OCI-LY7 (cell line): ENCODE results near the gene FLNB. TPM values are rescaled to one million over a fixed set of nuclear protein-coding genes. Genes with fewer than 3 reads are reported as not detected.
"Not testable (repeated sequence)": the region's sequence is repeated elsewhere in the genome, so short reads cannot be mapped to it uniquely, and the experiment has no call there.

Source experiments
- BruUV-seq: library from RNA; stranded (reverse); fragments of 400-500 nt; replicated peaks from 2 replicates; lab custom pipeline; 2021; lab: Mats Ljungman, UMichigan
- CTCF ChIA-PET: fragments of 300-600 bp; sonication (Branson Sonifier 250); formaldehyde crosslinking; loops from one replicate; lab custom pipeline; 2022; ENCODE audit warnings: antibody characterized with exemption; ENCODE audit not compliant: unreplicated experiment; lab: Charles Lee
- POLR2A ChIA-PET: fragments of 300-600 bp; sonication (Branson Sonifier 250); formaldehyde crosslinking; loops from one replicate; lab custom pipeline; 2022; ENCODE audit warnings: antibody characterized with exemption; lab: Charles Lee
- DNase-seq: peaks from one replicate; pipeline ENCODE4 v3.0.0-alpha.2; 2015; ENCODE audit warnings: low spot score
- H2AFZ ChIP-seq: fragments of 200-600 bp; sonication (generic), shearing (Covaris generic); 2 replicates; pipeline ENCODE4 v1.6.1; 2014; ENCODE audit warnings: mild to moderate bottlenecking, antibody characterized with exemption, low read length, moderate library complexity
- H3K27ac ChIP-seq: fragments of 200-600 bp; sonication (generic); 2 replicates; pipeline ENCODE4 v1.5.1; 2014; ENCODE audit warnings: mixed run types, low read depth, mild to moderate bottlenecking, moderate library complexity, low read length, inconsistent platforms; ENCODE audit not compliant: poor library complexity, severe bottlenecking
- H3K36me3 ChIP-seq: fragments of 200-600 bp; sonication (generic); 2 replicates; pipeline ENCODE4 v1.6.1; 2014; ENCODE audit warnings: mild to moderate bottlenecking, antibody characterized with exemption, low read length, moderate library complexity, mixed read lengths; ENCODE audit not compliant: insufficient read depth
- H3K4me1 ChIP-seq: fragments of 200-600 bp; sonication (generic); 2 replicates; pipeline ENCODE4 v1.5.1; 2014; ENCODE audit warnings: mild to moderate bottlenecking, low read length; ENCODE audit not compliant: insufficient read depth, poor library complexity, severe bottlenecking
- H3K4me2 ChIP-seq: fragments of 200-600 bp; sonication (generic); 2 replicates; pipeline ENCODE4 v1.6.1; 2014; ENCODE audit warnings: mild to moderate bottlenecking, low read length
- H3K4me3 ChIP-seq: fragments of 200-600 bp; sonication (generic); 2 replicates; pipeline ENCODE4 v1.5.1; 2014; ENCODE audit warnings: mild to moderate bottlenecking, low read depth, low read length; ENCODE audit not compliant: poor library complexity, severe bottlenecking
- H3K79me2 ChIP-seq: fragments of 200-600 bp; sonication (generic); 2 replicates; pipeline ENCODE4 v1.6.1; 2016; ENCODE audit warnings: low read depth, mild to moderate bottlenecking, low read length, moderate library complexity, mixed read lengths; ENCODE audit not compliant: insufficient read depth
- H3K9me2 ChIP-seq: fragments of 200-600 bp; sonication (generic); 2 replicates; pipeline ENCODE4 v1.6.1; 2016; ENCODE audit warnings: mild to moderate bottlenecking, low read length, mixed read lengths; ENCODE audit not compliant: insufficient read depth
- H3K9me3 ChIP-seq: fragments of 200-600 bp; sonication (generic); 2 replicates; pipeline ENCODE4 v1.6.1; 2014; ENCODE audit warnings: mild to moderate bottlenecking, mixed run types, low read length, mixed read lengths
- H4K20me1 ChIP-seq: fragments of 200-600 bp; sonication (generic); 2 replicates; pipeline ENCODE4 v1.6.1; 2014; ENCODE audit warnings: mild to moderate bottlenecking, antibody characterized with exemption, low read length, moderate library complexity, mixed read lengths; ENCODE audit not compliant: insufficient read depth
- EZH2phosphoT487 ChIP-seq: fragments of 200-600 bp; sonication (generic); IDR thresholded peaks from 2 replicates; pipeline ENCODE4 v1.6.1; 2018; ENCODE audit warnings: low read depth, borderline replicate concordance, mild to moderate bottlenecking, mixed run types, antibody characterized with exemption, low read length, moderate library complexity, mixed read lengths
- intact Hi-C: fragments of 100-400 bp; cut with micrococcal nuclease; formaldehyde crosslinking; loops from one replicate; pipeline ENCODE4 v1.10.0; 2022; ENCODE audit not compliant: unreplicated experiment
- total RNA-seq, 2 experiments: library from RNA; depleted of rRNA in 1 of 2; stranded (reverse); fragments of >200 nt in 1 of 2; shearing (Covaris generic) in 1 of 2; gene quantifications; 2 replicates each; pipeline ENCODE4 v1.2.3, GENCODE V29; 2014 to 2022
- TF ChIP-seq, protein P1 (sequence below): fragments of 200-600 bp; sonication (generic); conservative IDR thresholded peaks from 2 replicates; pipeline ENCODE4 v1.5.1; 2014; ENCODE audit warnings: mild to moderate bottlenecking, antibody characterized with exemption, low read length, moderate library complexity, mixed read lengths

The FLNB gene
- total RNA-seq, 2 experiments from 2014 or later = 29.9 to 39.1 TPM

DNA sequence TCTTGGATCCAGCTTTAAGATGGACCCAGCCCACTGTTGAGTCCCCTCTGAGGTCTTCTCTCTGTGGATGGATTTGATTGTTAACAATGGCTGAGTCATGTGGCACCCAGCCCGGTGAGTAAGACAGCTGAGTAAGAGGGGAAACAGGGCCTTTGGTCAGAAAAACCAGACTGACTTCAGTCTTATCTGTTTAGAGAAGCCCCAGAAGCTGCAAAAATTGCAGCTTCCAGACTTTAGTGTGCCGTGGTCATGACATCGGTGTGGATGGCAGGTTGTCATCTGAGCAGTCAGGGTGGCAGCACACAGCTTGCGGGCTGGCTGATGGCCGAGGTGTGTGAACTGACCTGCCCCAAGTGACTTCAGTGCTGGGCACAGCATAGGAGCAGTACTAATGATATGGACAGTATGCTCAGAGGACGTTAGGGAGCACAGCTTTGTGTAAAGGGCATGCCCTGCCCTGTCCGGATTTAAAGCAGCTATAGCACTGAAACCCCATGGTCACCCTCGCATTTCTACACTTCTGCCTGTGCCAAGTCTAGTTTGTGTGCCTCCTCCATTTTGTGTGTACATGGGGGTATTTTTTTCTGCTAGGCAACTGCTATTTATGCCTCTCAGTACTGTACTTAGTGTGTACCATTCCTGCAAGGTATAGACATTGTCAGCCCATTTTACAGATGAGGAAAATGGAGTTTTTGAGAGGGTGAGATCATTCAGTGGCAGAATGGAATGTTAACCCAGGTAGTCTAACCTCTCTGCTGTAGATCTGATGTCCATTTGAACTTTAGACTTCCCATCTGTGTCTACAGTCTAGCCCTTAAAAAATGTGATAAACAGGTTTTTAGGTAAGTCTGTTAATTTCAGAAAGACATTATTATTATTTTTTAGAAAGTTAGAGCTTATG, 44.4 kb downstream of the FLNB start:
- ChIA-PET CTCF (no interaction called here), POLR2A (interaction anchor here (0.5 to 1.1 kb wide), 2 partner anchors 30 to 107 kb away, joined by 3 read pairs; no protein-coding TSS in a partner anchor)
- no peaks in the 10 kb centered on the region for H3K79me2 ChIP-seq
- no peak overlapping the region for H3K4me2 ChIP-seq
- no peak overlapping the region for H3K4me3 ChIP-seq
- TF ChIP-seq, protein P1, sequence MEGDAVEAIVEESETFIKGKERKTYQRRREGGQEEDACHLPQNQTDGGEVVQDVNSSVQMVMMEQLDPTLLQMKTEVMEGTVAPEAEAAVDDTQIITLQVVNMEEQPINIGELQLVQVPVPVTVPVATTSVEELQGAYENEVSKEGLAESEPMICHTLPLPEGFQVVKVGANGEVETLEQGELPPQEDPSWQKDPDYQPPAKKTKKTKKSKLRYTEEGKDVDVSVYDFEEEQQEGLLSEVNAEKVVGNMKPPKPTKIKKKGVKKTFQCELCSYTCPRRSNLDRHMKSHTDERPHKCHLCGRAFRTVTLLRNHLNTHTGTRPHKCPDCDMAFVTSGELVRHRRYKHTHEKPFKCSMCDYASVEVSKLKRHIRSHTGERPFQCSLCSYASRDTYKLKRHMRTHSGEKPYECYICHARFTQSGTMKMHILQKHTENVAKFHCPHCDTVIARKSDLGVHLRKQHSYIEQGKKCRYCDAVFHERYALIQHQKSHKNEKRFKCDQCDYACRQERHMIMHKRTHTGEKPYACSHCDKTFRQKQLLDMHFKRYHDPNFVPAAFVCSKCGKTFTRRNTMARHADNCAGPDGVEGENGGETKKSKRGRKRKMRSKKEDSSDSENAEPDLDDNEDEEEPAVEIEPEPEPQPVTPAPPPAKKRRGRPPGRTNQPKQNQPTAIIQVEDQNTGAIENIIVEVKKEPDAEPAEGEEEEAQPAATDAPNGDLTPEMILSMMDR = no peak
- TF ChIP-seq EZH2phosphoT487 = no peak
- BruUV-seq = no TSS peak
- no peak overlapping the region for H3K27ac ChIP-seq
- intact Hi-C loops = no loop called here
- no peaks in the 10 kb centered on the region for H3K36me3 ChIP-seq
- no peaks in the 10 kb centered on the region for H3K4me1 ChIP-seq
- H2AFZ ChIP-seq = no peak overlapping the region
- no peaks in the 10 kb centered on the region for H3K9me2 ChIP-seq
- H3K9me3 ChIP-seq = no peaks in the 10 kb centered on the region
- H4K20me1 ChIP-seq = no peaks in the 10 kb centered on the region
- no peak for DNase-seq

DNA sequence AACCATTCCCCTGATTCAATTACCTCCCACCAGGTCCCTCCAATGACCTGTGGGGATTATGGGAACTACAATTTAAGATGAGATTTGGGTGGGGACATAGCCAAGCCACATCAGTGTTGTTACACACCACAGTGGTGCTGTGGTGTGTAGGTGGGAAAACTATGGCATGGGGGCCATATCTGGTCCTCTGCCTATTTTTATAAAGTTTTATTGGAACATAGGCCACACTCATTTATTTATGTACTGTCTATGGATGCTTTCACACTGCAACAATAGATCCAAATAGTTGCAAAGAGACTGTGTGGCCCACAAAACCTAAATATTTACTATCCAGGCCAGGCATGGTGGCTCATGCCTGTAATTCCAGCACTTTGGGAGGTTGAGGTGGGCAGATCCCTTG, 46.4 kb downstream of the FLNB start:
- H3K4me2 ChIP-seq = no peak overlapping the region
- intact Hi-C loops = no loop called here
- H2AFZ ChIP-seq = no peak overlapping the region
- no TSS peak for BruUV-seq
- no peak overlapping the region for H3K27ac ChIP-seq
- H3K4me3 ChIP-seq = no peak overlapping the region
- CTCF ChIA-PET = no interaction called here
- H4K20me1 ChIP-seq = peaks cover 5% of the 10 kb centered on the region; the same call in 1 of the 2 replicates
- TF ChIP-seq, protein P1 = no peak
- TF ChIP-seq EZH2phosphoT487 = no peak
- DNase-seq = no peak
- no peaks in the 10 kb centered on the region for H3K9me2 ChIP-seq
- POLR2A ChIA-PET = no interaction called here
- no peaks in the 10 kb centered on the region for H3K36me3 ChIP-seq
- H3K4me1 ChIP-seq = no peaks in the 10 kb centered on the region
- no peaks in the 10 kb centered on the region for H3K79me2 ChIP-seq
- H3K9me3 ChIP-seq = no peaks in the 10 kb centered on the region

DNA sequence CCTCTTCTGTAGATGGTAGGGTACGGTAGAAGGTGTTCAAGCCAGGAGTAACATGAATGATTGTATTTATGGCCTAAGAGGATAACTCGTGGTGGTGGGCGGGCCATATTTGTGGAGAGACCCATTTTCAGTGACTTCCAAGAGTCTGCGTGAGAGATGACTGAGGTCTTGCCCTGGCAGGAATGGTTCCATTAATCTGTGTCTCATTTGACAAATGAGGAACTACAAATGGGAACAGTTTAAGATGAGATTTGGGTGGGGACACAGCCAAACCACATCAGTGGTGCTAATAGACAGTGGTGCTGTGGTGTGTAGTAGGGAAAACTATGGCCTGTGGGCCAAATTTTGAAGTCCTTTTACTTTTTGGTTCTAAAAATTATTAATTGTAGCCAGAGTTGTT, 47.1 kb downstream of the FLNB start:
- BruUV-seq = no TSS peak
- H4K20me1 ChIP-seq = peaks cover 5% of the 10 kb centered on the region; the same call in 1 of the 2 replicates
- no peak for DNase-seq
- H3K36me3 ChIP-seq = no peaks in the 10 kb centered on the region
- ChIA-PET POLR2A (no interaction called here), CTCF (no interaction called here)
- no peaks in the 10 kb centered on the region for H3K9me2 ChIP-seq
- no peaks in the 10 kb centered on the region for H3K79me2 ChIP-seq
- no peak overlapping the region for H3K27ac ChIP-seq
- H3K4me3 ChIP-seq = no peak overlapping the region
- H2AFZ ChIP-seq = no peak overlapping the region
- intact Hi-C loops = no loop called here
- H3K4me2 ChIP-seq = no peak overlapping the region
- no peaks in the 10 kb centered on the region for H3K9me3 ChIP-seq
- TF ChIP-seq, protein P1 = no peak
- no peak for TF ChIP-seq EZH2phosphoT487
- H3K4me1 ChIP-seq = no peaks in the 10 kb centered on the region

DNA sequence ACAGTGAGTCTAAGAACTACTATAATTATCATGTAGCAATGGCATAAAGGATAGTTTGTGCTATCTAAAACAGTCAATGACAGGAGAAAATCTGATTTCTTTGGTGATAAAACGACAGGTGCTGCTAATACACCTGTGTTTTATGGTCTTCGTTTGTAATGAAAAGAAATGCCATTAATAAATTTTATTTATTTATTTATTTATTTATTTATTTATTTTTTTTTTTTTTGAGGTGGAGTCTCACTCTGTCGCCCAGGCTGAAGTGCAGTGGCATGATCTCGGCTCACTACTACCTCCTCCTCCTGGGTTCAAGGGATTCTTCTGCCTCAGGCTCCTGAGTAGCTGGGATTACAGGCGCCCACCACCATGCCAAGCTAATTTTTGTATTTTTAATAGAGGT, 47.7 kb downstream of the FLNB start:
- H3K9me3 ChIP-seq, CTCF ChIA-PET, BruUV-seq, intact Hi-C loops, H3K9me2 ChIP-seq, H4K20me1 ChIP-seq, H3K4me2 ChIP-seq, H3K27ac ChIP-seq, H3K79me2 ChIP-seq, H3K4me3 ChIP-seq, H3K4me1 ChIP-seq, H2AFZ ChIP-seq, H3K36me3 ChIP-seq, POLR2A ChIA-PET, DNase-seq: not testable (repeated sequence)
